Hindlimb muscle (tissue), 1 donor: ENCODE measurements around the gene MMP17. TPM values are rescaled to one million over a fixed set of nuclear protein-coding genes. Genes with fewer than 3 reads are reported as not detected.

ENCODE experiments used
- DNase-seq: peaks from one replicate; pipeline ENCODE4 v3.0.0-alpha.2; 2013
- polyA plus RNA-seq: library from polyadenylated mRNA; unstranded; fragments of 120-200 nt; gene quantifications from one replicate; pipeline ENCODE4 v1.2.1, GENCODE V29; 2013; ENCODE audit not compliant: insufficient read length

MMP17 gene
- polyA plus RNA-seq, 1 donor: 6.5 TPM

- peak; percentile 86 for DNase-seq
These were observed 68.1 kb downstream of the MMP17 start for GRCh38 chr12:131896080-131896810.

- peak; percentile 92 for DNase-seq
These were observed 68.6 kb downstream of the MMP17 start for GRCh38 chr12:131896811-131897270.

- no peak for DNase-seq
These were observed 69.1 kb downstream of the MMP17 start for GRCh38 chr12:131897276-131897675.

DNA sequence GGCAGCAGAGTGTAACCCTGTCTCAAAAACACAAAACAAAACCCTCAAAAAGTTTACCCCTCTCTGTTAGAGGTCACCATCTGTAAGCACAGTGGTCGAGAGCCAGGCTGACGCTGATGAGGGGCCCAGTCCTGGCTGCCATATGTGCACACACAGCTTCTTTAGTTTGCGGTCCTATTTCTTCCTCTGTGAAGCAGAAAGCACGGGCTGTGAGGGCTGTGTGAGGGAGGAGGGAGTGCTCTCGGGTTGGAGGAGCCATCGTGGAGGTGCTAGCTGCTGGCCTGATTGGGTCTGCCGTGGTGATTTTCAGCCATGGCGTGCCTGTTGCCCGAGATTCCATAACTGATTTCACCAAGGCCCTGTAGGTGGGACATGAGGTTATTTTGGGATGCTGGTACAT, 69.7 kb downstream of the MMP17 start:
- no peak for DNase-seq

DNA sequence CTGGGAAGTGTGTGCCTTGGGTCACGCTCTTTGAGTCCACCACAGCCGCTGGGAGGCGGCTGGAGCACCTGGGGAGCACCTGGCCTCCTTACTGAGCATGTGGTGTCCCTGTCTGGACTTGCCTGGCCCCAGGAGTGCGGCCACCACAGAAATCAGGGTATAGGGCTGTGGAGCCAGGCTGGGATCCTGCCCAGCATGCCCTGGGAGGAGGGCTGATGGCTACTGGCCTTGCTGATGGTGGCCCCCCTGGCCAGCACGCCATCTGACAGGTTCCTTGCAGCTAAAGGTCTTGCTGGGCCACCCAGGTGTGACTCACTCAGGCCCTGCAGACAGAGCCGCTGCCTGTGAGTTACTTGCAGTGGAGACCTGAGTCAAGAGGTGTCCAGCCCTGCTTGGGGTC, 72.2 kb downstream of the MMP17 start:
- no peak for DNase-seq

Other genes starting within 250 kb of the MMP17 start
- 35.6 TPM for gene SFSWAP, start 117.3 kb upstream of the MMP17 start, polyA plus RNA-seq
- 30.5 TPM for gene ULK1, start 66.2 kb downstream of the MMP17 start, polyA plus RNA-seq
- gene PUS1, start 100.9 kb downstream of the MMP17 start, polyA plus RNA-seq: 14.1 TPM
- 26.0 TPM for gene EP400, start 121.5 kb downstream of the MMP17 start, polyA plus RNA-seq